Activated naive CD8-positive, alpha-beta T cell (primary cell): ENCODE data around the gene ANKRD34A.

Source experiments
- H3K27ac Mint-ChIP-seq: one replicate; pipeline ENCODE4 v1.8.0; 2021; ENCODE audit warnings: mixed read lengths
- H3K27me3 Mint-ChIP-seq: one replicate; pipeline ENCODE4 v1.8.0; 2021; ENCODE audit warnings: mixed read lengths
- H3K36me3 Mint-ChIP-seq: one replicate; pipeline ENCODE4 v1.8.0; 2021; ENCODE audit warnings: mixed read lengths
- H3K4me1 Mint-ChIP-seq: one replicate; pipeline ENCODE4 v1.8.0; 2021; ENCODE audit warnings: low read depth, mixed read lengths
- H3K4me3 Mint-ChIP-seq: one replicate; pipeline ENCODE4 v1.8.0; 2021; ENCODE audit warnings: mild to moderate bottlenecking, mixed read lengths
- H3K9me3 Mint-ChIP-seq: one replicate; pipeline ENCODE4 v1.8.0; 2021; ENCODE audit warnings: low read depth, mixed read lengths

The ANKRD34A gene

DNA sequence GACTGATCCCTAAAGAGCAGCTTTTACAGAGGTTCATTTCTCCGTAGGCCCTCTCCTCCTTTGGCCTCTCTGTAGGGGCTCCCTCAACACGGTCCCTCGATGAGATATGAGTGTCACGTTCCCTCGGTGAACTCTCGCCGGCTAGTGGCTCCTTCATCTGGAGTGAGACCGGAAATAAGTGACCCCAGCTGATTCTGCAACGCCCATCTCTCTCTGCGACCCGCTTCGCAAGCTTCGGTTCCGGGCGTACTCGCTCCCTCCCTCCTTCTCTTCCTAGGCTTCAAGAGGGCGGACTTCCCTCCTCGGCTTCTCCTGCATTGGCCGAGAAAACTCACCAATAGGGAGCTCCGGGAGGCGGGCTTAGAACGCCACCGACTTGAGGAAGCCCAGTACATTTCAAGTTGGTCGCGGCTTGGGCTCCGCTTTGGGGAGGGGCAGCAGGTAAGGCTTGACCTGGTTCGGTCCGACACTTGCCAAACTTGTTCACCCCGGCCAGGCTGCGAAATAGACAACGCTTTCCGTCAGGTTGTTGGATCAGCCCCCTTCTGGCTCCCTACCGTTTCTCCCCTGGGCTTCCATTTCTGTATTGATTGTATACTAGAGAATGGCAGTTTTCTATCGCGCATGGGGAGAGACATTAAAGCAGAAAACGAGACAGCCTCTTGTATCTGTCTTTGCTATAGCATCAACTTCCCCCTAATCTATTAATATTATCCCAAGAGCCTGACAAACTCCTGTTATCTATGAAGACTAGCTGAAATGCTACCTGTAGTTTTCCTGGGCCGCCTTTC is at the start of gene ANKRD34A, which contains the start of gene POLR3GL:
TSS of gene ANKRD34A (minus strand) at position 248 of the 791 bp plus-strand sequence. CDS start 2,816 bp downstream, outside the sequence.
TSS of gene POLR3GL (plus strand) at position 363 of the 791 bp plus-strand sequence. CDS start 10,176 bp downstream, outside the sequence.
- Mint-ChIP-seq H3K9me3 (no peaks in the 10 kb centered on the region), H3K36me3 (peaks cover 5% of the 10 kb centered on the region), H3K4me3 (peak within 1 kb of the TSS; percentile 94), H3K4me1 (peaks cover 54% of the 10 kb centered on the region), H3K27me3 (no peaks in the 10 kb centered on the region), H3K27ac (peak within 1 kb of the TSS; percentile 95)

DNA sequence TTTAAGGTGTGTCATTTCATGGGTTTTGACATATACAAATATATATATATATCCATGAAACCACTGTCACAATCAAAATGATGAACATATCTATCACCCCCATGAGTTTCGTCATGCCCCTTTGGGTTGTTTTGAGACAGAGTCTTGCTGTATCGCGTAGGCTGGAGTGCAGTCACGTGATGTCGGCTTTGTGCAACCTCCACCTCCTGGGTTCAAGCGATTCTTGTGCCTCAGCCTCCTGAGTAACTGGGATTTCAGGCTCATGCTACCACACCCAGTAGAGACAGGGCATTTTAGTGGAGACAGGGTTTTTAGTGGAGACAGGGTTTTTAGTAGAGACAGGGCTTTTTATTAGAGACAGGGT is 49.2 kb upstream of the ANKRD34A start:
- Mint-ChIP-seq H3K27ac (no peak overlapping the region), H3K27me3 (no peaks in the 10 kb centered on the region), H3K4me3 (no peak overlapping the region), H3K4me1 (peaks cover 7% of the 10 kb centered on the region), H3K36me3 (no peaks in the 10 kb centered on the region), H3K9me3 (no peaks in the 10 kb centered on the region)

DNA sequence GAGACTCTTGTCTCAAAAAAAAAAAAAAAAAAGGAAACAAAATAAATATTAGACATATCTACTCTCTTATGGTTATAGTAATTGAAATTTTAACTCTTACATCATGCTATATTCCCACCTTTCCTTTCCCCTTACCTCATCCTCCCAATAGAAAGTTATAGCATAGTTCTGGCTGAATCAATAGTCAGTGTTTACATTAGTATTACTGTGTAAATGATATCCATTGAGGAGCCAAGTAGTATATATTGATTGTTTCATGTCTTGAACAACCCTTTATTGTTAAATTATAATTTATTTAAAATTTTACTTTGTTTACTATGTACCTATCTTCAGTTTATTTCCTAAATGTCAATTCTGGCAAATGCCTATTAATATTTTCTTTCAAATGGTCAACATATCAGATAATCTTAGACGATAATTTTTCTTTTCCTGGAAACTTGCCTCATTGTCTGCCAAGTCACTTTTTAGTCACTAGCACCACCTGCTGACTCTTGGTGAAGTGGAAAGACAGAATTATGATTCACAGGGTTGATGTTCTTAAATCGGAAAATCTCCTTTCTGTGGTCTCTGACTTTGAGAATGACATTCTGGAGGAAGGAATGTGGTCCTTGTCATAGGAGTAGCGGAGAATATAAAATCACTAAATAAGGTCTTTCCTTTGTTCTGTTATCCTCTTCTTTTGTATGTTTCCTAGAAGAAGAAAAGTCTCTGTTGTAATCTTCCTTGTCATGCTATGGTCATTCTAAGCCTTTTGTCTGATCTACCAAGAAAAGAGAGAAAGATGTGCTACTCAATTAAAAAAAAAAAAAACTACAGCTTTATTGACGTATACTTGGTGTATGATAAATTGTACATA is 48.6 kb upstream of the ANKRD34A start:
- Mint-ChIP-seq H3K27ac (peak overlapping the region; percentile 0), H3K27me3 (no peaks in the 10 kb centered on the region), H3K36me3 (no peaks in the 10 kb centered on the region), H3K4me1 (peaks cover 8% of the 10 kb centered on the region), H3K4me3 (no peak overlapping the region), H3K9me3 (no peaks in the 10 kb centered on the region)

DNA sequence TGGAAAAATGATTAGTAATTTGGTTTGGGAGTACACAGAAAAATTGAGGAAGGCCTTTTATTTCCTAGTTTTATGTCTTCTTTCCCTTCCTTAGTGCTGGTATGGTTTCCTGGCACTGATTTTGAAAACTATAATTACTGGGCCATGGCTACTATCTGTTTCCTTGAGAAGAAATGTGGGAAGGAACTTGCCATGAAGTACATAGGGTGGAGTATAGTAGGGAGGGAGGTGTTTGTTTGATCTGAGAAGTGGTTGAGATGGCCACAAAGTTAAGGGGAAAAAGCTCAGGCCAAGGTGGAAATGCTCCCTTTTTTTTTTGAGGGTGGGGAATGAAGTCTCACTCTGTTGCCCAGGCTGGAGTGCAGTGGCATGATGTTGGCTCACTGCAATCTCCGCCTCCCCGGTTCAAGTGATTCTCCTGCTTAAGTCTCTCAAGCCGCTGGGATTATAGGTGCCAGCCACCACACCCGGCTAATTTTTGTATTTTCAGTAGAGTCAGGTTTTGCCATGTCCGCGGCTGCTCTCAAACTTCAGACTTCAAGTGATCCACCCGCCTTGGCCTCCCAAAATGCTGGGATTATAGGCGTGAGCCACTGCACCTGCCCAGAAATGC is 45.9 kb upstream of the ANKRD34A start:
- no peak overlapping the region for H3K4me3 Mint-ChIP-seq
- peak overlapping the region; percentile 24 for H3K27ac Mint-ChIP-seq
- no peaks in the 10 kb centered on the region for H3K36me3 Mint-ChIP-seq
- H3K4me1 Mint-ChIP-seq: peaks cover 28% of the 10 kb centered on the region
- H3K27me3 Mint-ChIP-seq: no peaks in the 10 kb centered on the region
- no peaks in the 10 kb centered on the region for H3K9me3 Mint-ChIP-seq

DNA sequence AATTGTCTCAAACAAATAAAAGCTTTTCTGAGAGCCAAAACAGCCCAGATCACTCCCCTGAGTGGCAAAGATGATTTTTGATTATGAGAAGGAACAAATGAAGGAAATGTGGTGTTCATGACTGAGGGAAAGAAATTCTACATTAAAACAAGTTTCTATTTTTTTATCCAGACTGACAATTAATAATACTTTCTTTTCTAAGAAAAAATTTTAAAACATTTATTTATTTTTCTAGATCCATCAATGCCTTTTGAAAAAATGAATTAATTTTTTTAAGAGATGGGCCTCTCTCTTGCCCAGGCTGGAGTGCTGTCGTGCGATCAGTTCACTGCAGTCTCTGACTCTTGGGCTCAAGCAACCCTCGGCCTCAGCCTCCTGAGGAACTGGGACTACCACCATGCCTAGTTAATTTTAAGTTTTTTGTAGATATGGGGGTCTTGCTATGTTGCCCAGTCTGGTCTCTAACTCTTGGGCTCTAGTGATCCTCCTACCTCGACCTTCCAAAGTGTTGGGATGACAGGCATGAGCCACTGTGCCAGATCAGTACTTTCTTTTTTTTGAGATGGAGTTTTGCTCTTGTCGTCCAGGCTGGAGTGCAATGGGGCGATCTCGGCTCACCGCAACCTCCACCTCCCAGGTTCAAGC is 43.2 kb upstream of the ANKRD34A start:
- no peaks in the 10 kb centered on the region for H3K27me3 Mint-ChIP-seq
- peak overlapping the region; percentile 86 for H3K27ac Mint-ChIP-seq
- peak overlapping the region; percentile 79 for H3K4me3 Mint-ChIP-seq
- no peaks in the 10 kb centered on the region for H3K9me3 Mint-ChIP-seq
- no peaks in the 10 kb centered on the region for H3K36me3 Mint-ChIP-seq
- peaks cover 42% of the 10 kb centered on the region for H3K4me1 Mint-ChIP-seq

DNA sequence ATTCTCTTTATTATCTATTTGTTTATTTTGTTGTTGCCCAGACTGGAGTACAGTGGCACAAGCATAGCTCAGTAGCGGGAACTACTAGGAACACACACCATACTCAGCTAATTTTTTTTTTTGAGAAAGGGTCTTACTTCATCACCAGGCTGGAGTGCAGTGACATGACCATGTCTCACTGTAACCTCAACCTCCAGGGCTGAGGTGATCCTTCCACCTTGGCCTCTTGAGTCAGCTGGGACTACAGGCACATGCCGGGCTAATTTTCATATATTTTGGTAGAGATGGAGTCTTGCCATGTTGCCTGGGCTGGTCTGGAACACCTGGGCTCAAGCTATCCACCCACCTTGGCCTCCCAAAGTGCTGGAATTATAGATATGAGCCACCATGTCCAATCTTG is 37.3 kb upstream of the ANKRD34A start:
- Mint-ChIP-seq H3K9me3 (no peaks in the 10 kb centered on the region), H3K4me1 (peaks cover 79% of the 10 kb centered on the region), H3K36me3 (no peaks in the 10 kb centered on the region), H3K27ac (peak overlapping the region; percentile 73), H3K27me3 (no peaks in the 10 kb centered on the region), H3K4me3 (peak overlapping the region; percentile 2)

DNA sequence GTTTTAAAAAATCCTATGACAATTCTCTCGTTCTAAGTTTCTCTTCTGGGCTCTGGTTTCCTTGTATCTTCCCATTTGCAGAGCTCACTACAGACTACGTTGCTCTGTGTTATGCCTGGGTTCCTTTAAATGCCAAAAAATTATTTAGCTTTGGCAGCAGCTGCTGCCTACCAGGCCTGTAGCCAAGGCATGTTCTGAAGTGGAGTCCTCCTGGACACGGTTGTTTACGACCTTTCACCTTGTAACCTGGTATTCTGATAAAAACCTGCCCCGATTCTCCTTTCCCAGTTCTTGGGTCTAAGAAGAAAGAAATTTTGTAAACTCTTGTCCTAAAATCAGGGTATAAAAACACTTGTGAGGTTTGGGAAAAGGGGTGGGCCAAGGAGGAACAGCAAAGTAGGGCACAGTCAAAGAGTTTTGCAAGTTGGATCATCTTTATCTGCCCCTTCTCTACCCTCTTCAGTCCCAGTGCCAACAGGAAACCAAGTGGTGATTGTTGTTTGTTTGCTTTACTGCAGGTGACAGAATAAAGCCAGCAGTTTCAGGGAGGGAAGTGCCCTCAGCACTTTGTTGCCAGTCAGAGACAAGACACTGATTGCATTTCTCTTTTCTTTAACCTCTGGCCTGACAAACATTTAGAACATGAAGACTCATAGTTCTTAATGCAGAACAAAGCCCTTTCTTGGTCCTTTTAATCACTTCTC is 35.1 kb upstream of the ANKRD34A start:
- Mint-ChIP-seq H3K36me3 (peaks cover 5% of the 10 kb centered on the region), H3K9me3 (no peaks in the 10 kb centered on the region), H3K4me3 (peak overlapping the region; percentile 98), H3K27ac (peak overlapping the region; percentile 99), H3K27me3 (no peaks in the 10 kb centered on the region), H3K4me1 (peaks cover 65% of the 10 kb centered on the region)

DNA sequence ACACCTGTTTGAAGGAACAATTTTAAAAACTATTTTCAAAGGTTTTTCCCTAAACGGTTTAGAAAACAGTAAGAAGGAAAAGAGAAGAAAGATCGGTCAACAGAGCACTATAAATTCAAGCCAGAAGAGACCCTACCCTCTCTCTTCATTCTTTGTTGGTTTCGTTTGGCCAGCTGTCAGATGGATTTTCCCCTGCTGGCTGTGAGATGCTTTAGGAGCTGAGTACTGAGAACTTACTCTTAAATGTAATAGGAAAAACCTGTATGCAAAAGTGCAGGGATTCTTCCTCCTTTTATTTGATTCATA is 33.3 kb upstream of the ANKRD34A start:
- Mint-ChIP-seq H3K36me3 (peaks cover 19% of the 10 kb centered on the region), H3K4me3 (peak overlapping the region; percentile 98), H3K27me3 (no peaks in the 10 kb centered on the region), H3K4me1 (peaks cover 68% of the 10 kb centered on the region), H3K27ac (peak overlapping the region; percentile 99), H3K9me3 (no peaks in the 10 kb centered on the region)

DNA sequence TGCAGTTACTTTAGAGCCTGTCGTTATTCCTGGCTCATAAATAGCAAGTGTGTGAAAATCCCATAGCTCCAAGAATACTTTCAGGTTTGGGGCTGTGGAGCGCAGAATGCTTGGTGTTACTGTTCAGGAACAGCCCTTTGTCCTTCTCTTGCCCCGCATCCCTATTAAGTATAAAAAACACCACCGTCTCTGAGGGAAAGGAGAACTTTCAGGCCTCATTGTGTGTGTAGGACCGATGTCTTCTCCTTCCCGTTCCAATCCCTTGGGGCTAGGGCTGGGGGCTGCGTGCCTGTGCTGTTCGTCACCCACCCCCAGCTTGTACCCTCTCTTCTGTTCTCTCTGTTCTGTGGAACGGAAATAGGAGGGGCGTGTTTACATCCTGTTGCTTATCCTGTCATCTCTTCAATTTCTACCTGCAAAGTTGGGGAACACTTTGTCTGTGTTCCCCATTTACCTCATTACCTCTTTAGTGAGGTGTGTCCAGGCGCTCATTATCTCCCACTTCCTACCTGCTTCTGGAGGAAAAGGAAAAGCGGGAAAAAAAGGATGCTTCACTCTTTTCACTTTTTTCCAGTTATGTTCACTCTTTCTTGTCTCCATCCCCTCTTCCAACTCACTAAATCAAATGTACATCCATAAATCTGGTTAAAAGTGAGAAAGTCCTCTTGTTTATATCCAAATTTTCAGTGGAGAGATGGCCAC is 32.8 kb upstream of the ANKRD34A start:
- peaks cover 73% of the 10 kb centered on the region for H3K4me1 Mint-ChIP-seq
- H3K36me3 Mint-ChIP-seq: peaks cover 22% of the 10 kb centered on the region
- no peaks in the 10 kb centered on the region for H3K27me3 Mint-ChIP-seq
- peak overlapping the region; percentile 99 for H3K27ac Mint-ChIP-seq
- peak overlapping the region; percentile 98 for H3K4me3 Mint-ChIP-seq
- H3K9me3 Mint-ChIP-seq: no peaks in the 10 kb centered on the region

DNA sequence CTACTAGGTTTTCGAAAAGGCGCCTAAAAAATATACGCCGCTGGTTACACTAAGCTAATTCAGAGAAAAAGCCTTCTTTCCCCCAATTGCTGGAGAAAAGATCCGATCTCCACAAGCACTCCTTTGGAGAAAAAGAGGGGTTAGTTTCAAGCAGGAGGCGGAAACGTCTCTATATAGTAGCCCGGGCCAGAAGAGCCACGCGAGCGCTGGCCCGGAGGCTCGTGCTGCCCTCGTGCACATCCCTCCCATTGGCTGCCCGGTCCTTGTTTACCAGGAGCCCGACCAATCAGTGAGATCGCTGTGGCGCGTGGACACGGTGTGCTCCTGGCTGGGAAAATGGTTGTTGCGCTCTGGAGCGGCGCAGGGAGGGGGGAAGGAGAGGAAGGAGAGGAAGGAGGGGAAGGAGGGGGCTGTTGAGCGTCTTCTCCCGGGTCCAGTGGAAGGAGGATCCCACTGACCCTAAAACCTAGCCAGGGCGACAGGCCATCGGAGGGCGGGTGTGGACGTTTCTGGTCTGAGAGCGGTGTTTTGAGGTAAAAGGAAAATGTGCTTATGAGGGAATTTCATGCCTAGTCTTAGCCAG is 32.1 kb upstream of the ANKRD34A start, which contains the start of gene TXNIP:
TSS of gene TXNIP (minus strand) at position 147 of the 583 bp plus-strand sequence. CDS start 313 bp downstream, outside the sequence.
- H3K36me3 Mint-ChIP-seq: peaks cover 22% of the 10 kb centered on the region
- no peaks in the 10 kb centered on the region for H3K9me3 Mint-ChIP-seq
- H3K4me1 Mint-ChIP-seq: peaks cover 73% of the 10 kb centered on the region
- H3K4me3 Mint-ChIP-seq: peak within 1 kb of the TSS; percentile 98
- H3K27ac Mint-ChIP-seq: peak within 1 kb of the TSS; percentile 99
- no peaks in the 10 kb centered on the region for H3K27me3 Mint-ChIP-seq

DNA sequence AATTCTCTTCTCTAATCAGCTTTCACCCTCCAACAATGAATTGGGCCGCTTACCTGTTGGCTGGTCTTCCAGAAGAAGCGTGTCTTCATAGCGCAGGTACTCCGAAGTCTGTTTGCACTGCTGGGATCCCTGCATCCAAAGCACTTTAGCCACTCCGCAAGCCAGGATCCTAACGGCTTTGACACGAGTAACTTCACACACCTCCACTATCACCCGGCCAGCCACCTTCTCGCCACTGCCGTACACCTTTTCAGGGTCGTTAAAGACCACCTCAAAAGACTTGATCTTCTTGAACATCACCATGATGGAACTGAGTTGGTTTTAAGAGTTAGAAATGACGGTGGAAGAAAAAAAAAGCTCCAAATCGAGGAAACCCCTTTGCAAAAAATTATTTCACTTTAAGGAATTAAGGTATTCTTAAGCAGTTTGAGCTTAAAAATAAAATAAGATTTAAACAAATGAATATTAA is 31.6 kb upstream of the ANKRD34A start:
- Mint-ChIP-seq H3K27ac (peak overlapping the region; percentile 99), H3K4me1 (peaks cover 74% of the 10 kb centered on the region), H3K4me3 (peak overlapping the region; percentile 98), H3K36me3 (peaks cover 22% of the 10 kb centered on the region), H3K9me3 (no peaks in the 10 kb centered on the region), H3K27me3 (no peaks in the 10 kb centered on the region)

DNA sequence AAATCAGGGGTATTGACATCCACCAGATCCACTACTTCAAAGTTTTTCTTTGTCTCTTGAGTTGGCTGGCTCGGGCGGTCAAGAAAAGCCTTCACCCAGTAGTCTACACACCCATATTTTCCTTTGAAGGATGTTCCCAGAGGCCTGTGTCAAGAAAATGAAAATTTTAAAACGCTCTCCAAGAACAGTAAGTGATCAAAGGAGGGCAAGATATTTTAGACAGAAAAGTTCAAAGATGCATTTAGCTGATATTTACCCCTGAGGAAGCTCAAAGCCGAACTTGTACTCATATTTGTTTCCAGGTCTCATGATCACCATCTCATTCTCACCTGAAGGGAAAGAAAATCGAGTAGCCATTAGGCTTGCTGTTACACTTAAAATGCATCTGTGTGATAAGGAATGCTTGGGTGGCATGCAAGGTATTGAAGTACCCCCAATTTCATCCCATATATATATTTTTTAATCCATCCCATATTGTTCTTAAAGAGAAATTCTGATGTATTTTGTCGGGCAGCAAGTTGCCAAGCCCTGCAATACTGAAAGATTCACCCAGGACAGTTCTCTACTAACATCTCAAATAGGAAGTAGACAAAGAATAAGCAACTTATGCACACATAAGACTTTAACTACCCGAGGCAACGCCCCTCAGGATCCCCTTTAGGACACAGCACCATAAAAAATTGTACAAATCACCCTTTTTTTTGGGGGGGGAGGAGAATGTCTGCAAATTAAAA is 30.9 kb upstream of the ANKRD34A start:
- H3K27me3 Mint-ChIP-seq: no peaks in the 10 kb centered on the region
- H3K27ac Mint-ChIP-seq: peak overlapping the region; percentile 99
- H3K36me3 Mint-ChIP-seq: peaks cover 22% of the 10 kb centered on the region
- H3K4me3 Mint-ChIP-seq: peak overlapping the region; percentile 98
- no peaks in the 10 kb centered on the region for H3K9me3 Mint-ChIP-seq
- peaks cover 79% of the 10 kb centered on the region for H3K4me1 Mint-ChIP-seq
